ENCODE data around the gene PPIE.

- no peak for TF ChIP-seq POLR2A (IDR thresholded peaks at IDR 0.05; ENCODE audit: low read length)
- TF ChIP-seq GATA1 (IDR thresholded peaks at IDR 0.05; ENCODE audit: low read depth, low read length): no peak
These were observed 17.4 kb downstream of the PPIE start for GRCh38 chr1:39755965-39756659.
